ENCODE measurements around the gene ORMDL2.

DNA sequence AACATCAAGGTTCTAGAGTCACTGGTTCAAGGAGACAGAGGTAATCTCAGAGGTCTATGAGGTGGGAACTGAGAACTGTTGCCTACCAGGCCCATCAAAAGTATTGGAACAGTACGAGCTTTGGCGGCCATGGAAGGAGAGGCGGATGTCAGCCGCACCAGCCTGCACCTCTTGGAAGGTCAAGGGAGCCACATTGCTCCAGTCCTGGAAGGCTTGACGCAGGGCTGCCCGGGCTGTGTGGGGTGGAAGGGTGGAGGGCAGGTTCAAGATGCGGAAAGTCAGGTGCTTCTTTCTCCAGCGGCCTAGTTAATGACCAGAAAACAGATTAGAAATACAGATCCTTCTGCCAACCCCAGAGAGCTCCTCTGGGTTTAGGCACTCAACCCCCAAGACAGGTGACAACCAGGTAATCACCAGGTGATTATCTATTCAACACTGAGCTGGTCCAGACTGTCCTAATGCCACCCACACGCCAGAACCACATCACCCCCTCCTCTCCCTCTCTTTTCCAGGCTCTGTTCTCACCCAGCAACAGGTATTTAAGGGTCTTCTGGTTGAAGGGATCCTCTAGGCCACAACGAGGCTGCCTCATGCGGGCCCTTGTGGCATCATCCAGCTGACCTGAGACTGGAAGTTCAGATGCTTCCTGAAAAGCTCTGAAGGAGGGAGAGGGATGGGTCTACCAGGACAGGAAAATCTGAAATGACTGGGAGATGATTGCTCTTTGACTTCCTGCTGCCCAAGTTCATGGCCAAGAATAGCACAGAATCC lies 22.9 kb downstream of the ORMDL2 start:
- TF ChIP-seq, protein P1, sequence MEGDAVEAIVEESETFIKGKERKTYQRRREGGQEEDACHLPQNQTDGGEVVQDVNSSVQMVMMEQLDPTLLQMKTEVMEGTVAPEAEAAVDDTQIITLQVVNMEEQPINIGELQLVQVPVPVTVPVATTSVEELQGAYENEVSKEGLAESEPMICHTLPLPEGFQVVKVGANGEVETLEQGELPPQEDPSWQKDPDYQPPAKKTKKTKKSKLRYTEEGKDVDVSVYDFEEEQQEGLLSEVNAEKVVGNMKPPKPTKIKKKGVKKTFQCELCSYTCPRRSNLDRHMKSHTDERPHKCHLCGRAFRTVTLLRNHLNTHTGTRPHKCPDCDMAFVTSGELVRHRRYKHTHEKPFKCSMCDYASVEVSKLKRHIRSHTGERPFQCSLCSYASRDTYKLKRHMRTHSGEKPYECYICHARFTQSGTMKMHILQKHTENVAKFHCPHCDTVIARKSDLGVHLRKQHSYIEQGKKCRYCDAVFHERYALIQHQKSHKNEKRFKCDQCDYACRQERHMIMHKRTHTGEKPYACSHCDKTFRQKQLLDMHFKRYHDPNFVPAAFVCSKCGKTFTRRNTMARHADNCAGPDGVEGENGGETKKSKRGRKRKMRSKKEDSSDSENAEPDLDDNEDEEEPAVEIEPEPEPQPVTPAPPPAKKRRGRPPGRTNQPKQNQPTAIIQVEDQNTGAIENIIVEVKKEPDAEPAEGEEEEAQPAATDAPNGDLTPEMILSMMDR (IDR thresholded peaks at IDR 0.05), result no peak
- no peak for TF ChIP-seq POLR2A (IDR thresholded peaks at IDR 0.05)
